Stimulated activated CD8-positive, alpha-beta memory T cell treated with anti-CD3 and anti-CD28 coated beads, Interleukin-4, amount 100 ng/mL, for 24 hours (primary cell): ENCODE measurements around the gene SOX5.
"Not testable (repeated sequence)": the region's sequence is repeated elsewhere in the genome, so short reads cannot be mapped to it uniquely, and the experiment has no call there.

Experiments
- DNase-seq: peaks from one replicate; pipeline ENCODE4 v3.0.0-alpha.2; 2020; ENCODE audit warnings: low read depth

Gene SOX5

DNA sequence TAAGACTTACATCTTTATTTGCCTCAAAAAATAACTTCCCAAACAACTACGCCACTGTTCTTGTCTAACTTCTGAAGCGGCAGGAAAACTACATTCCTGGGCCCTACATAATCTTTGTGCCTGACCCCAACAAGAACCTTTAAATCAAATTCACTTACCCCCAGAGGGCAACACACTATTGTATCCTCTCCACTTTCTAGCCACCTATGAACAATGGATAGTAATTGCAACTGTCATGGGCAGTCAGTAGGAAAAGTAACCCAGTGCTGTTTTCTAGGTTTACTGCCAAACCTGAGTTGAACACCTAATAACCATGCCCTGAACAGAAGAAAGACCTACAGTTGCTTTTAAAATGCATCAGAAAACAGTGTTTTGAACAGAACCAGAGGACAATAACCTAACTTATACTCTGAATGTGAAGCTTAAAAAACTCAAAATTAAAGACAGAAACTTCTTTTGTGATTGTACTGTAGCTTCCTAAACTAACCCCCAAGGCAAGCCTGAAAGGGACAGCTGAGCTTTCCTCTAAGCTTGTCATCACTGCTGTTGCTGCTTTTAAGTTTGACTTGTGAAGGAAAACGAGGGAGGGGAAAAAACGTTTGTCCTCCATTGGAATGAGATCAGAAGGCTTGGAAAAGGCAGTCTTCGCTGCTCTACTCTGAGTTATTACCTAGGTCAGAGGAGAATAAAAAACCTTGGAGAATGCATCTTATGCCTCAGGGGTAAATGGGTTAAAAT lies 195.7 kb downstream of the SOX5 start:
- DNase-seq: no peak

- DNase-seq: no peak
Observed at GRCh38 chr12:23752245-23752644, 197.2 kb downstream of the SOX5 start.

GRCh38 chr12:23751641-23752040 lies 197.8 kb downstream of the SOX5 start:
- DNase-seq: no peak

GRCh38 chr12:23750923-23751322 lies 198.5 kb downstream of the SOX5 start:
- no peak for DNase-seq

GRCh38 chr12:23744696-23745095 lies 204.8 kb downstream of the SOX5 start:
- no peak for DNase-seq

GRCh38 chr12:23742574-23742973 lies 206.9 kb downstream of the SOX5 start:
- DNase-seq: no peak

GRCh38 chr12:23731493-23731892 lies 218.0 kb downstream of the SOX5 start:
- no peak for DNase-seq

DNA sequence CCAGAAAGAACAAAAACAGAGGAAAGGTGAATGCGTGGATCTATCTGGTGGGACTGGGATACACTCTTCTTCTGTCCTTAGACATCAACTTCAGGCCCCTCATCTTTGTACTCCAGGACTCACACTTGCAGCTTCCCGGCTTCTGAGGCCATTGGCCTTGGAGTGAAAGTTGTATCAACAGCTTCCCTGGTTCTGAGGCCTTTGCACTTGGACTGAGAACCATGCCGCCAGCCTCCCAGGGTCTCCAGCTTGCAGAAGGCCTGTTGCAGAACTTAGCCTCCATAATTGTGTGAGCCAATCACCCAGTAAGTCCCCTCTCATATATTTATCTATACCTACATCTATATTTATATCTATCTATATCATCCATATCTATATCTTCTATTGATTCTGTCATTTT lies 218.4 kb downstream of the SOX5 start:
- no peak for DNase-seq

DNA sequence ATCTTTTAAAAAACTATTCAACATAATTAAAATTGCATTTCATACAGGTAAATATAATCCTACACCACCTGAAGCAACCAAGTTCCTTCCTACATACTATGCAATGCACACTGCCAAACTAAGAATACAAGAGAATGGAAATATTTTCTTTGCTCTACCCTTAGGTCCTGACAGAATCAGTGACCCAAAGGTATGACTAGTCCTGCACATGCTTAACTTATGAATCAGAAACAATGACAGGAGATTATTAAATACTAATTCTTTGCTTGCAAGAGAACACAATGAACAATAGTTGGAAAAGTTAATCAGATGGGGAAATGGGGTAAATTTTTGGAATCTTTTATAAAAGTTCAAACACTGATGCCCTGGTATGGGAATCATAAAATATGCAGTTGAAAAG lies 220.1 kb downstream of the SOX5 start:
- no peak for DNase-seq

DNA sequence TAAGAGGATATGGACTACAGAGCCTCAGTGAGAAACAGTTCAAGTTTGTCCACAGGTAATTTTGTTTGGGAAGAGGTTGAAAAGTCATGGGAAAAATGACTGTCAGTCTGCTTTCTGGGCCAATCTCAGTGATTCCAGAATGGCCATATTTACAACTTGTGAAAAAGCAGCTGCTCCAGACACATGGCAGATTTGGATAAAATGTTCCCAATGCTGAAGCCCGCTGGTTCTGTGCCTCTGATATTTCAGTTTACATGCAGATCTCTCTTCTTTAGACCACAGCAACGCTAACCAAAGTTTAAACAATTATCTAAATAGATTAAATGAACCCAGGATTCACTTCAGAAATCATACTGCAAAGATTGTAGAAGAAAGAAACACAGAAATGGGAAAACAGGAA lies 222.8 kb downstream of the SOX5 start:
- DNase-seq: no peak

GRCh38 chr12:23722655-23723054 lies 226.8 kb downstream of the SOX5 start:
- no peak for DNase-seq

DNA sequence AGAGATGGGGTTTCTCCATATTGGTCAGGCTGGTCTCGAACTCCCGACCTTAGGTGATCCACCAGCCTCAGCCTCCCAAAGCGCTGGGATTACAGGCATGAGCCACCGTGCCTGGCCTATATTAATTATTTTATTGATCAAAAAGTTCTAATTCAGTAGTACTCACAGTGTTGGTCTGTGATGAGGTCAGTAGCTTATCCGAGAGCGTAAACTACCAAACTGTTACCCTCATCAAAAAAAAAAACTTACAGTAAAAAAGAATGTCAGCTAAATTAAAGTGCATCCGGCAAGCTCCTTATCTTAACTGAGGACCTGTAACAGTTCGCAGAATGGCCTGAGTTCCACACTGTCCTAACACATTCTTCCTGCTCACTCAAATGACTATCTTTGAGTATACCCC lies 228.2 kb downstream of the SOX5 start:
- no peak for DNase-seq

GRCh38 chr12:23719493-23719892 lies 230.0 kb downstream of the SOX5 start:
- no peak for DNase-seq

DNA sequence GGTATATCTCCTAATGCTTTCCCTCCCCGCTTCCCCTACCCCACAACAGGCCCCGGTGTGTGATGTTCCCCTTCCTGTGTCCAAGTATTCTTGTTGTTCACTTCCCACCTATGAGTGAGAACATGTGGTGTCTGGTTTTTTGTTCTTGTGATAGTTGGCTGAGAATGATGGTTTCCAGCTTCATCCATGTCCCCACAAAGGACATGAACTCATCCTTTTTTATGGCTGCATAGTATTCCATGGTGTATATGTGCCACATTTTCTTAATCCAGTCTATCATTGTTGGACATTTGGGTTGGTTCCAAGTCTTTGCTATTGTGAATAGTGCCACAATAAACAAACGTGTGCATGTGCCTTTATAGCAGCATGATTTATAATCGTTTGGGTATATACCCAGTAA lies 239.1 kb downstream of the SOX5 start:
- not testable (repeated sequence) for DNase-seq

DNA sequence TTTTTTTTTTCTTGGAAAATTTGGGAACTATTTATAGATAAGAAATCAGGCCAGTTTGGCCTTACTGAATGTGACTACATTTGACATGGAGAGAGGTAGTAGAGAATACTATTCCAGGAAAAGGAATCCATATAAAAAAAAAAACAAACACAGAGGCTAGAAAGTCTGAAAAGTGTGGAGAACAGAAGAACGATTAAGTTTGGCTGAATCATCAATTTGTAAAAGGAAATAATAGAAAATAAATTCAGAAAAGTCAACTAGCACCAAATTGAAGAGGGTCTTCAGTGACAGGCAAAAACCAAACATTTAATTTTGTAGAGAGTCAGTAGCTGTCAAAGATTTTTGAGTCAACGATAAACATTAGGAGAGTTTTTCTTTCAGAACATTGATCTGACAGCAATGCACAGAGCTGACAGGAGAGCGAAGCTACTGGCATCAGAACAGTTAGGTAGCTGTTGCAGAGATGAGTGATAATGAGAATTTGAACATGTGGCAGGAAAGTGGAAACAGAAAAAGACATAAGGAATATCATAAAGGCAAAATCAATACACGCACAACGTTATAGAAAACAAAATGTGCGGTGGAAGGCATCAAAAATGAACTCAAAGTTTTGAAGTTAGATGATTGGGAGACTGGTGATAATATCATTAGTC lies 241.2 kb downstream of the SOX5 start:
- no peak for DNase-seq

DNA sequence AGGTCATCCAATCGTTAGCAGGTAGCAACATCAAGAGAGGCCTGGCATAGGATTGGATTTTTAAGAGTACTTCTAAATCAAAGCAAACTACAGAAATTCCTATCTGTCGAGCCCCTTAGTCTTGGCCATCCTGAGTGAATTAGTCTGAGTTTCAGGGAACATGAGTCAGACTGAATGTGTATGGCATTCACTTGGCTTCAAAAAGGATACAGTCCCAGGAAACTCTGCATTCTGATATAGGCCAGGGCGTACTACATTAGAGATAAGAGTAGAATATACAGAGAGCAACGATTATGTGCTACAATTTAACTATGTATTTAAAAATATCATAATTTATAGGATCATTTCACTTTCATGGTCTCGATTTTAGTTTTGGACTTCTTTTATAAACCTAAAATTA lies 242.2 kb downstream of the SOX5 start:
- no peak for DNase-seq

DNA sequence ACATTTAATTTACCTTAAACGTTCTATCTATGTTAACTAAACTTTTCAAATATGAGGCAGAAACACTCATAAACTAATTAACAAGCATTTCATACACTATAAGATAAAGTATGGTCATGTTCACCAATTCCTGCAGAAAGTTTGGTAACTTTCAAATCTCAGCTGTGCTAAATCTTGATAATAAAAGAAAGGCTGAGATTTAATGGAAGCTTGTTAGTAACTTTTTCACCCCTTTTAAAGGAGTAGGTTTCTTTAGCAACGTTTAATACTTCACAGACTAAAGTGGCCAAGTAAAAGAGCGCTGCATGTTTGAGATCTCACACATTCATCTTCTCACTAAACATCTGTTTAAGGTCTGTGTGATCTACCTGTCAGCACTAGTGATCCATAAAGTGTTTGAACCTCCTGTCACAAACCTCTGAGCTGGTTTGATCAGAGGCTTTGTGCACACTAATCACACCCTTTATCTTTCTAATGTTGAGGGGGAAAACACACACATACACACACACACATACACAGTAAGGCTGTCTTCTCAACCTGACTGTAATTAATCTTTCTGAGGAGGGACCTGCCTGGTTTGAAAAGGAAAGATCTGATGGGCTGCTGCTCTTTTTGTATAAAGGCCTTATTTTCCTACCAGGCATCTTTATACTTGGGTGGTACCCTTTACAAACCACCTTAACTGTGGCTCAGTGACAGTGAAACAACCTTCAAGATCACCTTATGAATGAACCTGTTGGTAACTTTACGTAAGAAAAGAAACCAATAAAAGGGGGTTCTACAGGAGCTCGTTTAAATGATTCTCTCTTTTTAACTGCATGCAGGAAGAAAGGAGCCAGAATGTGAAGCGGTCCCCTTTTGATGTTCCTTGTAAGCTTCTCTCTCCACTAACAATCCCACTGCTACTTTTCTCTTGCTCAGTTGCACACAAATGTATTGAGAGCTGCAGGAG lies 244.2 kb downstream of the SOX5 start:
- DNase-seq: no peak

GRCh38 chr12:23703051-23703450 lies 246.4 kb downstream of the SOX5 start:
- no peak for DNase-seq

DNA sequence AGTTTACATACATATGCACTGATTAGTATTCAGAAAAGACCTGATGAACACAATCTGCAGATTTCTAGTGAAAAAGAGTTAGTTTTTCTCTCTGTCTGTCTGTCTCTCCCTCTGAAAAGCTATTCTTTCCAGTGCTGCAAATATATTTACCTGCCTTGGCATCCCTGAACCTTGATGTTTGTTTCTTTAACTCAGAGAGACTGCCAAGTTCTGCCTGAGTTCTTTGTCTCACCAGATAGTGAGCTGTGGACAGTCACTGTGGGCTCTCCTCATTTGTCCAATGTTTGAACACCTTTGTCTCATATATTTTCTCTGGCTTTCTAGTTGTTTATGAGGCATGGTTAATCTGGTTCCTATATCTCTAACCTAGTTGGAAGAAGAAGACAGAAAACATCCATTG lies 250.4 kb downstream of the SOX5 start:
- DNase-seq: no peak

DNA sequence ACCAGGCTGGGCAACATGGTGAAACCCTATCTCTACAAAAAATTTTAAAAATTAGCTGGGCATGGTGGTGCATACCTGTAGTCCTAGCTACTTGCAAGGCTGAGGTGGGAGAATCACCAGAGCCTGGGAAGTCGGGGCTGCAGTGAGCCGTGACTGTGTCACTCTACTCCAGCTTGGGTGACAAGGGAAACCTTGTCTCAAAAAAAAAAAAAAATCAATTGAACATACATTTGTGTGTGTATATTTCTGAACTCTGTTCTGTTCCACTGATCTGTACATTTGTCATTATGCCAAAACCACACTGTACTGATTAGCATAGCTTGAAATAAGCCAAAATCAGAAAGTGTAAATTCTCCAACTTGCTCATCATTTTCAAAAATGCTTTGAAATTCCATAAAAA lies 254.6 kb downstream of the SOX5 start:
- no peak for DNase-seq

DNA sequence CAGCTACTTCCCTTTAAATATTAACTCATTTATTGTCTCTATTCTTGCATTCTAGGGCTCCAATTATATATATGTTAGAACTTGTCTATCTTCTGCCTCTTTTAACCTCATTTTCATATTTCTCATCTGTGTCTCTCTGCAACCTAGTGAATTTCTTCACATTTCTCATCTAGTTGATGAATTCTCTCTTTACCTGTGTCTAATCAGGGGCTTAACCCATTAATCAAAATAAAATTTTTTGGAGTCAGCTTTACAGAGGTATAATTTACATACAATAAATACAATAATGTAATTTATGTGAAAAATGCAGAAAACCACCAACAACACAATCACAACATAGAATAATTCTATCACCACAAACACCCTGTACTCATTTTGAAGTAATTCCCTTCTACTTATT lies 255.2 kb downstream of the SOX5 start:
- no peak for DNase-seq

DNA sequence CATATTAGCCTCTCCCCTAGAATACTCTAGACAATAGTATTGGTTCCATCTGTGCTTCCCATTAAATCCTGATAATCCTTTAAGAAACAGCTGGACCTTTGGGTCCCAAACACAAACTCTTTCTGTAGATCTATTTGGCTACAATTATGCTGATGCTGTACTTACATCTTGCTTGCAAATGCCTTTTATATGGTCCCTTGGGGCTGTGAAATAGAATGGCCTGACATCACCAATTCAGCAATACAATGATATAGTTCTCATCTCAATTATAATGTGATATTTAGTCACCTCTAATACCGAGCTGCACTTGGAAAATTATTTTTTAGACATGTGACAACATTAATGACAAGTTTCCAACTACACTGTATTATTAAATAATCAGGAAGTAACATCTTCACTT lies 261.5 kb downstream of the SOX5 start:
- DNase-seq: no peak

GRCh38 chr12:23686095-23686494 lies 263.4 kb downstream of the SOX5 start:
- DNase-seq: no peak
